SKM-1 treated with dmso at 0.1 percent for 144 hours (cell line): ENCODE measurements around the gene BRAT1.
"Not testable (repeated sequence)": the region's sequence is repeated elsewhere in the genome, so short reads cannot be mapped to it uniquely, and the experiment has no call there.

Experiments used
- DNase-seq: peaks from one replicate; lab custom pipeline; 2025; ENCODE audit not compliant: unreplicated experiment; lab: John Stamatoyannopoulos, UW

The BRAT1 gene

DNA sequence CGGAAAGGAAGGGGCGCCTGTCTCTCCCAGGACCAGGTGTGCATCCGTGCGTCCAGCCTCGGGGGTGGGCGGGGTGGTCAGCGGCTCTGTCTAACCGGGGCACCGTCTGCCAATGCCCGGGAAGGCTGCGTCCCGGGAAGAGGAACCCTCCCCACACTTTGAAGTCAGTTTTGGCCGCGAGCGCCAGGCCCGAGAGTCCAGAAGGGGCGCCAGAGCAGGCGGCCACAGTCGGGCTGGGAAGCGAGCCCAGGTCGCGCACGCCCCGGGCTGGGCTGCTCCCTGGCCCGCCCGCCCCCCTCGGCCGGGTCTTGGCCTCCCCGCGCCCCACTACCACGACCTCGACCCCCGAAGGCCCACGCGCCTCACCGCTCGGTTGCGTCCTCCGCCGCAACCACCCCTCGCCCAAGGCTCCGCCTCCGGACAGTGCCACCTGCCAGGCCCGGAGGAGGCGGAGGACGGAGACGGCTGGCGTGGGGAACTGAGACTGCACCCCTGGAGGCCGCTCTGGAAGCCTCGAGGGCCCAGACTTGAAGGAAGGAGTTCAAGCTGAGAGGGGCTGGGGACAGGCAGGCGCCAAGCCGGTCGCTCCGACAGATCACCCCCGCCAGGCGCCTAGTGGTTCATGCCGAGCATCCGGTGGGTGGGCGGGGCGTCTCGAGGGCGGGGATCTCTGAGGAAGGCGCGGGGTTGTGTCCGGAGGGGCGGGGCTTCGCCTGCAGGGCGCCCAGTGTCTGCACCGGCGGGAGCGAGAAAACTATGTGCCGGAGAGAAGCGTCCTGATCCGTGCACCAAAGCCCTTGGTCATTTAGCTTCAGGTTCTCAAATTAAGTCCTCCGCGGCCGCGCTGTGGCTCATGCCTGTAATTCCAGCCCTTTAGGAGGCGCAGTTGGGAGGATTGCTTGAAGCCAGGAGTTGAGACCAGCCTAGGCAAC, at the start of gene BRAT1:
Gene BRAT1 (minus strand): TSS at position 404 of the 932 bp plus-strand sequence. CDS start 1,093 bp downstream, outside the sequence.
- peak; percentile 96 for DNase-seq

DNA sequence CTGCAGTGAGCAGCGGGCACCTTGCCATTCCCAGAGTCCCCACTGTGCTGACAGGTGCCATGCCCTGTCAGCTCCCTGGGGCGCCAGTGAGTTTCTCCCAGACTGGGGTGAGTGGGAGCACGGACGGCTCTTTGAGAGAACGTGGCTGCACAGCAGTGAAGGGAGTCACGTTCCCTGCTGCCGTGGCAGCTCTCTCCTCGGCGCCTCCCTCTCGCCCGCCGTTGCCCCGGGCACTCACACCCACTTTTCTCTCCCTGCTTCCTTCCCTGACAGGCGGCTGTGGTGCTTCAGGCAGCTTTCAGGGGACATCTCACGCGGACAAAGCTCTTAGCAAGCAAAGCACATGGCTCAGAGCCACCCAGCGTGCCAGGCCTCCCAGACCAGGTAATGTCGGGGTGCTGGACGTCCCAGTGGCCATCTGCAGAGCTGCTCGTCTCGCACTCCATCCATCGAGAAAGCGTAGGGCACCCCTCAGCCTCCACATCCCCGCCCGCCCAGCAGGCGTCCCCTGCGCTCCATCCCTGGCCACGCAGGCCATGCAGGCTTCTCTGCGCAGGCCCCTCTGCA, 49.4 kb upstream of the BRAT1 start:
- DNase-seq: no peak

DNA sequence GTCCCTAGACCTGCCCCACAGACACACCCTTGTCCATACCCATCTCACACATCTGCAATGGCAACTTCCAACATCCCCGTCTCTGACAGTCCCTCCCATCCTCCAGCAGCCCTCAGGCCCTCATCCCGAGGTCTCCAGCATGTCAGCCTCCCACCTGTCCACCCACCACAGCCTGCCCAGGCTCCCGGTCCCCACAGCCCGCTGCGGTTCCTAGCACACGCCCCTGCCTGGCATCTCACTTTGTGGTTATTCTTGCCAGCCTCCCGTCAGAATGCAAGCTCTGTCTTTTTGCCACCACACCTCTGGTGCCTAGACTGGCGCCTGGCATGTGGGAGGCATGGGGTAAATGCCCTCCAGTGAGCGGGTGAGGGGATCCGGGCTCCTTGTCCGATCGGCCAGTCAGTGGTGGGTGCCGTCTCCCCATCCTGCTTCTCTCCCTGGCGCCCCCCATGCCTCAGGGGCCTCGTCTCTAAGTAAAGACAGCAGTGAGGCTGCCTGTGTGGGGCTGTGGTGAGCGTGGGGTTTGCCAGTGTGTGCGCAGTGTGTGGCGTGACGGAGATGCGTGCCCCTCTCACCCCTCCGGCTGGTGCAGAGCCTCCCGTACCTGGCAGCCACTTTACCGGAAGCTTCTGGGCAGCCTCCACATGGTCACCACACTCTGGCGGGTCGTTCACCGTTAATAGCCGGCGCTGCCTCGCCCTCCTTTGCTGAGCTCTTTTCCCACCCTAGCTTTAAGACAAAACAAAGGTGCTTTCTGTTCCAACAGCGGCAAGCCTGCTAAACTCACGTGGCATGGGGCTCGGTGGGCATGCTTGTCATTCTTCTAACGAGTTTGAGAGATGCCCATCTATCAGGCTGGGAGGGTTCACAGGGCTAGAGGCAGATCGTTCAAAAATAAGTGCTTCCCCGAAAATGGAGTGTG, 48.0 kb upstream of the BRAT1 start:
- no peak for DNase-seq

DNA sequence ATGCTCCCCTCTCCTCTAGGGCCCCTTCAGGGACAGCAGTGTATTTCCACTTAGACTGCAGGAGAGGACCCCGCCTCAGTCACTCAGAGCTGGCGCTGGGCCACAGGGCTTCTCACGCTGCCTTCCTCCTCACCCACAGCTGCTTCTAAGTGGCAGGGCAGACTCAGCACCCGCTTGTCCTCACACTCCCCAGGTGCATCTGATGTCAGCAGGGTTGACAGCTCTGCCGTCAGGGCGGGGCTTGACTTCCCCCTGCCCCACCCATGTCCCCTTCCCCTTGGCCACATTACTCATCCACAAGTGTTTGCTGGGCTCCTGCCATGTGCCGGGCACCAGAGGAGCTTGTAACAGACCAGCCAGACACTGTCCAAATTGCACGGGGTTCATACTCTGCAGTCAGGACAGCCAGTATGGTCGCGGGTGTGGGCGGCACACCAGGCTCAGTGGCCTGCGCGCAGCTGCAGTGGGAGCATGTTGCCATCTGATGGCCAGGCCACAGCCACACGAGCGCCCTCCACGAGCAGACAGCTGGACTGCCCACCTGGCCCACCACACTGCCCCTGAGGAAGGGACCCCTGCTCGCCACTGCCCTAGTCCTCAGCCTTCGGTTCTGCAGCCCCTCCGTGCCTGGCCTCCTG, 47.2 kb upstream of the BRAT1 start:
- no peak for DNase-seq

DNA sequence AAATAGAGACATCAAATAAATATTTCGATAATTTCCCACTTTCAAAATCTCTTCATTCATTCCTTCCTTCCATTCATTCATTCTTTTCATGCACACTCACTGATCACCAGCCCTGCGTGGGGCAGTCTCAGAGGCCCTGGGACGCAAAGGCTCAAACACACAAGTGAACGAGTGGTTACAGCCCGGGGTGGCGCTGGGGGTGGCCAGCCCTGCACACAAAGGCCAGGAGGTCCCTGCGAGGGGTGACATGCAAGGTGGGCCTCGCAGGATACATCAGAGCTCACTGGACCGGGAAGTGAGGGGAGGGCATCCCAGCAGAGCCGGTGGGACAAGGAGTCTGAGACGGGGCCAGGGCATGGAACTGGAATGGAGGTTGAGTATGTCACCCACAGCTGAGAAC, 46.6 kb upstream of the BRAT1 start:
- no peak for DNase-seq

DNA sequence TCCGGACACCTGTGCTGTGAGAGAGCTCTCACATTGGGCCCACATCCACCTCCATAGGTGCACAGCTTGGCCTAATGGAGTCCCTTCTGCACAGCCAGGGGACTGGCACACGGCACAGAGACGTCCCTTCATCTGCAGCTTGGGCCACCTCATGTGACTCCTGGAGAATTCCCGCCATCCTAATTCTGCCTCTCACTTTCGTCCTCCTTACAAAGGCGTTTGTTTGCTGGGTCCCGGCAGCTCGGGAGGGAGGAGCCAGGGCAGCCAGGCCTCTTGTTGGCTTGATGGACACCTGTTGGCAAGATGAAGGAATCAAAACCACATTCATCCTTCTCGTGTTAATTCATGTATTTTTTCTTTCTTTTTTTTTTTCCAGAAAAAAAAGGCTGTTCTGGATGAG, 45.7 kb upstream of the BRAT1 start:
- no peak for DNase-seq

DNA sequence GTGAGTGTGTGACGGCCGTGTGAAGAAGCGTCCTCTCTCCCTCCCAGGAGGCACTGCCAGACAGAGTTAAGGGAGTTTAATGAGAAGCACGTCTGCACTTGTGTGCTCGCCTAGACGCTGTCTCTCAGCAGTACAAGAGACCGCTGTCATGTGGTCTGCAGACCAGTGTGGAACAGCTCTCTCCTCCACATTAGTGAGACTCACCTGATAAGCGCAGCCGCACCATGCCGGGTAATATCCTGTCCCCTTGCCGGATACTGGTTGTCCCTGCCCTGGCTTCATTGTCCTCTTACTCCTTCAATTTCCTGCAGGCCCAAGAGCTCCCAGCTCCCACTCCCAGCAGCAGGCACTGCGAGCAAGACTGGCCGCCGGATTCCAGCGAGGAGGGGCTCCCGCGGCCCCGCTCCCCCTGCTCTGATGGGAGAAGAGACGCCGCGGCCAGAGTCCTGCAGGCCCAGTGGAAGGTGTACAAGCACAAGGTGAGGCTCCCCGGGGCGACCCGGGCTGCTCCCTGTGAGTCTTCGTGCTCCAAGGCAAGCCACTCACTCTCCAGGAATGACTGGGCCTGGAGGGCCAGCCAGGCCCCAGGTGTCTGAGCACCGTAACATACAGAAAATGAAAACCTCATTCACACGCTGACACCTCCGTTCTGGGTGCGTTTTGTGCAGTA, 43.0 kb upstream of the BRAT1 start:
- DNase-seq: no peak

DNA sequence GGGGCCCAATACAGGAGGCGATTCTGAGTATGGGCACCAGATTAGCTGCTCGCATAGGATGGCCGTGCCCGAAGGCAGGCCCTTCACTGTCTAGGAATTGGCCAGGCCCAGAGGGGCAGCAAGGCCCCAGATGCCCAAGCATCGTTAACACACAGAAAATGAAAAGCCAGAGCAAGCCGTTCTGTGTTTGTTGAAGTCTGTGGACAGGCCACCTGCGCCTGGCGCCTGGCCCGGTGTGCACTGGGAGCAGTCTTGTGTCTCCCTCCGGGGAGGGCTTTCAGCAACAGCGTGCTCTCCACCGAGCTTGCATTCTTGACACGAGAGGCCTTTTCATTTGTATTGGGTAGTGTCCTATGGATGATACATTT, 41.9 kb upstream of the BRAT1 start:
- no peak for DNase-seq

DNA sequence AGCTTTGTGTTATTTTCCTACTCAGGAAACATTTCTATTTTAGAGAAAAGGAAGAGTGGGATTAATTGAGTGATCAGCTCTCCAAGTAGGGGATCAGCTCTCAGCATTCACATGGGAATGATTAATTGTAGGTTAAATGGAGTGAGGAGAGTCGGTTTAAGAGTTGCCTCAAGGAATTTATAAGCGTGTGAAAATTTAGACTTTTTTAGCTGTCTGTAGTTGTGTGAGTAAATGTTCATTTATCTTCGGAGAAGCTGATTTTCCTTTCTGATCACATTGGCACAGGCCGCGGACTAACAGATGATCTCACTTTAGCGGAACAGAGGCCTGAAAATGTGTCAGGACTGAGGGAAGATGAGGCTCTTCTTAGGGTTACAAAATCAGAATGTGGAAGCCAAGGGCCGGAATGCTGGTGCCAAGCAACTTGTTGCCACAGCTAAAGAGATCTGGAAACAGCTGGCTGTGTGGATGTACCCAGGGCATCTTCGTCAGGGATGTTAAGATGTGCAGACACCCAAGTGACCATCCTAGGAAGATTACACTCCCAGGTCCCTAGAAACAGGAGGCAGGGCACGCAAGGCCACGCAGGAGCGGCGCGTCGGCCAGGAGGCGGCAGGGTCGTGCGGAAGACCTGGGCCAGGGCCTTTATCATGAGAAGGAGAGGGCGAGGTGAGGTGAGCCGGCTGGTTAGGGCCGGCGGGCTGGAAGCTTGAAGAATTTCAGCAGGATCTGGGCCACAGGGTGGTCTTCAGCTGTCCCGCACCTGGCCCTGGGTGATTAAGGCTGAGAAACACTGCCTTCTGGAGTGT, 41.3 kb upstream of the BRAT1 start:
- no peak for DNase-seq

DNA sequence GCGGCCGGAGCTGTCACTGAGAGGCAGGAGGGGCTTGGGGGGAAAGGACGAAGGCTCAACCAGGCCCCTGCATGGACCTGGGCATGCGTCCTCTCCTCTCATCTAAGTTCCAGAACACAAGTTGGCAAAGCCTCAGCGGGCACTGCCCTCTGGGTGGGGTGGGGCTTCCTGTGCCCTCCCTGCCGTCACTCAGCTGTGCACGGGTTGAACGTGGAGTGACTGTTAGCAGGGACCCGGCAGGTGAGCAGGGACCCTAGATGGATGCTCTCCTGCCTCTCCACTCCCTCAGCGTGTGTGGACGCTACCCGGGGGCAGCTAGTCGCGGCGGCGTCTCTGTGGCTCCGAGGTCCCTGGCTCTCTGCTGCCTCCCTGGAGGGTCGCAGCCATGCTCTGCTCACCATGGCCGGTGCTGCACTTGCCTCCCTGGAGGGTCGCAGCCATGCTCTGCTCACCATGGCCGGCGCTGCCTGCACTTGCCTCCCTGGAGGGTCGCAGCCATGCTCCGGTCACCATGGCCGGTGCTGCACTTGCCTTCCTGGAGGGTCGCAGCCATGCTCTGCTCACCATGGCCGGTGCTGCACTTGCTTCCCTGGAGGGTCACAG, 40.0 kb upstream of the BRAT1 start:
- no peak for DNase-seq

DNA sequence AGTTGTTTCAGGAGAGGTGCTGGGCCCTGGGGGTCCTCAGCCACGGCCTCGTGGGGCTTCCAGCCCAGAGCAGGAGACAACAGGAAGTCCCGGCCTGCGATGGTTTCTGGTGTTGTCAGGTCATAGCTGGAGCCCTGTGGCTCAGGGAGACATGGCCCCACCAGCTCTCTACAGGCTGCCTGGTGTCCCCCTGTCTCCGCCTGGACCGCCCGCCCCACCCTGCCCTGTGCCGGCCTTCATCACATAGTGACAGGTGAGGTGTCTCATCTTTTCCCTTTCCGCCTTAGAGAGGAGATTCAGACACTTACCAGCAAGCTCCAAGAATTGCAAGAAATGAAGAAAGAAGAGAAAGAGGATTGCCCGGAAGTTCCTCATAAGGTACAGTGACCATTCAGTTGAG, 39.3 kb upstream of the BRAT1 start:
- no peak for DNase-seq

DNA sequence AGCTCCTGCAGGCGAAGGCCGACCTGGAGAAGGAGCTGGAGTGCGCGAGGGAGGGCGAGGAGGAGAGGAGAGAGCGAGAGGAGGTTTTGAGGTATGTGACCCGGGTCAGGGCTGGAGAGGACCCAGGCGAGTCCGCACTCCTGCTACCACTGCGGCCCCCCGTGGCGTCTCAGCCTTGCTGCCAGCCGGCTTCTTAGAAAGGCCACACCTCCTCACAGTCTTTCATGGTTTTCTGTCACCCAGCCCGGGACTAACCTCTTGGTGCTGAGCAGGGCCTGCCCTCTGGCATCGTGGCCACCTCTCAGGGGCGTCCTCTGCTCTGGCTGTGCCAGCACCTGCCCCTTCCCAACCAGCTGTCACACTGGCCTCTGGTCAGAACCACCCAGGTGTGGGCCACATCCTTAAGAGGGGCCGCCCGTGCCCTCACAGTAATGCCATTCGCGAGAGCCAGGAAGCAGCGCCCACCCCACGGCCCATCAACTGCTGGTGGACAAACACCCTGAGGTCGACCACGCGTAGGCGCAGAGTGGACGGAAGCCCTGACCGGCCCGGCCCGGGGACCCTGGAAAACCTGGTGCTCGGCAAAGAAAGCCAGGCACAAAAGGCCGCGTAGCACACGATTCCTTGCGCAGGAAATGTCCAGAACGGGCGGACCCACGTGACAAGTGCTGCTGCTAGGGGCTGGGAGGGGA, 37.9 kb upstream of the BRAT1 start:
- DNase-seq: no peak

DNA sequence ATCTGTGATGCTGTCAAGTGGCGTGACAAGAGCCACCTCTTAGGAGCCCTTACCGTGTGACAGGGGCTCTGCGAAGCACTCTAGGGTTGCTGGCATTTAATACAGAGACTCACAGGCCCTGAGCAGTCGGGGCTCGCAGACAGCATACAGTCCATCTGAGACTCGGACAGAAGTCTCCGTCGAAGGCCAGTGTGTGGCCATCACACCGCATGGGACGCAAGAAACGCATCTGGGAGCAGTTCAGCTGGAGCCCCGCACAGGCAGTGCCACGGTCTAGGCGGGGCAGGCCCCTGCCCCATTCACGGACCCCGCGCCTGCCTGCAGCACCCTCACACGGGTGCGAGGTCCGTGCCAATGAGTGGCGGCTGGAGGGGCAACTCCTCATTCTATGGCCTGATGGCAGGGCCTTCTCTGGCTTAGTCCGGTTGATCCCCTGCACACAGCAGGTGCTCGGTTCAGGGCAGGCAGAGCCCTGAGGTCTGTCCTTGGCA, 37.1 kb upstream of the BRAT1 start:
- DNase-seq: no peak

DNA sequence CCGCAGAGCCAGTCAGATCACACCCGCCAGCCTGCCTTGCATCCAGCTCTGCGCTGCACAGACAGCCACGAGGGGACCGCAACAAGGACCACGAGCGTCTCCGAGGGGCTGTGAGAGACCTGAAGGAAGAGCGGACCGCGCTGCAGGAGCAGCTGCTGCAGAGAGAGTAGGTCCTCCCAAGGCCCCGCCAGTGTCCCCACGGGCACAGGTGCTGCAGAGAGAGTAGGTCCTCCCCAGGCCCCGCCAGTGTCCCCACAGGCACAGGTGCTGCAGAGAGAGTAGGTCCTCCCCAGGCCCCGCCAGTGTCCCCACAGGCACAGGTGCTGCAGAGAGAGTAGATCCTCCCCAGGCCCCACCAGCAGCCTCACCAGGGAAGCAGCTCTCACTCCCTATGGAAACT, 34.6 kb upstream of the BRAT1 start:
- not testable (repeated sequence) for DNase-seq

DNA sequence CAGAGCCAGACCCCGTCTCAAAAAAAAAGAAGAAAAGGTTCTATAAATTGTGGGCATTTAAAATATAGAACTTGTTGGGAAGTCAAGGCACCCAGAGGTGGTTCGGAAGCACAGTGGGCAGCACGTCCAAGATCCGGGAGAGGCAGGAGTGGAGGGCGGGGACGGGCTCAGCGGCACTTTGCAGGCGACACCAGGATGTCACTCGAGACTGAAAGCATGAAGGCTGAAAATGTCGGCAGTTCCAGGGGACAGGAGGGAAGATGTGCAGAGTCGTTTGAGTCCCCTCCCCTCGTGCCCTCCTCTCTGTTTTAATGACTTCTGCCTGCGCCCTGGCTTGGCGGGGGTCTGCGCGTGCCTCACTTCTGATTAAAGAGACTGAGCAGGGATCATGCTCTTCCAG, 34.0 kb upstream of the BRAT1 start:
- DNase-seq: no peak

DNA sequence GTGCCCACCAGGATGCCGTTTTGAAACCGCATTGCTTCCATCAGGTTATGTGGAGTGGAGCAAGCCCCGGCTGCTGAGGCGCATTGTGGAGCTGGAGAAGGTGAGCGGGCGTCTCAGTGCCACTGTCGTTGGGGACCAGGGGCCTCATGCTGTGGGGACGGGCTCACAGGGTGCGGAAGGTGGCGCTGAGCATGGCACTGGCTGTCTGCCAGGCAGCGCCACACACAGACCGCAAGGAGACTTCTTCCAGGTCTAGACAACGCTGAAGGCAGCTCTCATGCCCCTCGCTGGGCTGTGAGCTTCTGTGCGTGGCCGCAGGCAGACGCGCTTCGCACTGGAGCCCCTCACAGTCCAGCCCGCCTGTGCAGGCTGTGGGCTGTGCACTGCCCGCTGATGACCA, 32.5 kb upstream of the BRAT1 start:
- DNase-seq: no peak

DNA sequence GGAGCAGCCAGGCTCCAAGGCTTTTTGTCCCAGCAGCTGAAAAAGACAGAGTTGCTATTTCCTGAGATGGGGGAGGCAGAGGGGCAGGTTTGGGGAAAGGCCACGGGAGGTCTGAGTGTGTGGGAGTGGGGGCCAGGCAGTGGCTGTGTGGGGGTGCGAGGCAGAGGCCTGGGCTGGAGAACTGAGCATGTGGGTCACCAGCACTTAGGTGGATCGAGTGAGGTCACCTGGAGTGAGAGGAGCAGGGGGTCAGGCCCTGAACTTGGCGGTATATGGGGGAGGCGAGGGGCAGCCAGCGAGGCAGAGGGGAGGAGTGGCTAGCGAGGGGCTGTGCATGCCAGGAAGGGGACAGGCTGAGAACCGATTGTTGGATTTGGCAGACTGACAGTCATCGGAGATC, 31.8 kb upstream of the BRAT1 start:
- no peak for DNase-seq

DNA sequence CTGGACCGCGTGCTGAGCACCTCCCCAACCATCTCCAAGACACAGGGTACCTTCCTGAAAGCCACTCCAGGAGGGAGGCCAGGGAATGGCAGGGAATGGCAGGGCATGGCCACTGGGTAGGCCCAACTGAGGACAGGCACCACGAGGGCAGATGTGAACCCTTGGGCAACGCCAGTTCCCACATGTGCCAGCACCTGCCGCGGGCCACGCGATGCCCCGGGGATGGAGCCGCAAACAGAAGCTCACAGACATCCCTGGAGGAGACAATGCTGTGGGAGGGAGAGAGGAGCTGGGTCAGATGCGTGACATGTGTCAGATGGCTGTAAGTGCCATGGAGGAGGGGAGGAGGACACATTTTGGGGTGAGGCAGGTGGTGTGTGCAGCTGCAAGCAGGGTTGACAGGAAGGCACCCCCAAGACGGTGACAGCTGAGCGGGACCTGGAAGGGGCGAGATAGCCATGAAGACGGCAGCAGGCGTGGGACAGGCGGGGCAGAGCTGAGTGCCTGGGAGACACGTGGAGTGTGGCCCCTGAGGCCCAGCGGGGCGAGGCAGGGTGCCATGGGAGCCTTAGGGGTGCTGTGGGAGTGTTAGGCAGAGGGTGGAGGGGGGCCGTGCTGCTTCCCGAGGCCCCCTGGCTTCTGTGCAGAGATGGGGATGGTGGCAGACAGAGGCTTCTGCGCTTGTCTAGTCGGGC, 31.1 kb upstream of the BRAT1 start:
- no peak for DNase-seq
